Heart right ventricle (tissue), 16 donors: ENCODE measurements around the gene CAMKK2. TPM values are rescaled to one million over a fixed set of nuclear protein-coding genes. Genes with fewer than 3 reads are reported as not detected.

ENCODE experiments used
- ATAC-seq, 8 donors: fragments of 200-7000 bp; cut with Tn5 transposase; one replicate each; pipeline ENCODE4 v1.9.1; 2020; ENCODE audit warnings: mild to moderate bottlenecking in 8 of 8, moderate library complexity in 8 of 8, moderate number of reproducible peaks in 1 of 8
- DNase-seq, 2 donors: peaks; one replicate each; pipeline ENCODE4 v3.0.0-alpha.2; 2020
- H3K27ac ChIP-seq, 10 donors: fragments of 200-600 bp; sonication (generic) in 2 of 10; one replicate each; pipeline versions ENCODE4 v1.5.0 to v1.8.0; 2020 to 2022; ENCODE audit warnings: mild to moderate bottlenecking in 3 of 10
- H3K27me3 ChIP-seq, 7 donors: fragments of 200-600 bp; one replicate each; pipeline ENCODE4 v1.8.0; 2021 to 2022; ENCODE audit warnings: mild to moderate bottlenecking in 2 of 7
- H3K36me3 ChIP-seq, 9 donors: fragments of 200-600 bp; sonication (generic) in 1 of 9; one replicate each; pipeline versions ENCODE4 v1.5.0 to v1.8.0; 2020 to 2022; ENCODE audit warnings: mild to moderate bottlenecking in 2 of 9
- H3K4me1 ChIP-seq, 9 donors: fragments of 200-600 bp; sonication (generic) in 1 of 9; one replicate each; pipeline versions ENCODE4 v1.5.0 to v1.8.0; 2020 to 2022; ENCODE audit warnings: mild to moderate bottlenecking in 4 of 9
- H3K4me3 ChIP-seq, 10 donors: fragments of 200-600 bp; sonication (generic) in 2 of 10; one replicate each; pipeline versions ENCODE4 v1.5.0 to v1.8.0; 2020 to 2022; ENCODE audit warnings: mild to moderate bottlenecking in 7 of 10, moderate library complexity in 2 of 10
- H3K9me3 ChIP-seq, 11 donors: fragments of 200-600 bp in 10 of 11; sonication (generic) in 2 of 11; one replicate each; pipeline versions ENCODE4 v1.5.0 to v1.8.0; 2013 to 2022; ENCODE audit warnings: mild to moderate bottlenecking in 2 of 11, control low read depth in 1 of 11, moderate library complexity in 1 of 11
- WGBS, 2 donors: extraction: QIAGEN DNeasy Blood & Tissue Kit; methylation state at CpG; one replicate each; pipeline ENCODE4 v1.1.7; 2013; ENCODE audit warnings: inconsistent platforms in 1 of 2; 5-methylcytosine and 5-hydroxymethylcytosine counted together
- intact Hi-C, 10 donors: fragments of 100-400 bp; cut with DNase I; formaldehyde crosslinking; loops; one replicate each; pipeline versions ENCODE4 v1.11.1 to v1.14.2; 2022
- polyA plus RNA-seq, 2 donors: library from polyadenylated mRNA; stranded (reverse); fragments of 200-250 nt; gene quantifications; one replicate each; pipeline ENCODE4 v1.2.3, GENCODE V29; 2013
- total RNA-seq, 10 donors: library from RNA; stranded (reverse); fragmentation: NEBNext Ultra II Directional in 3 of 10; extraction: Animal tissue kit (Norgen Biotek cat#: 25700) in 3 of 10; gene quantifications; one replicate each; pipeline versions ENCODE4 v1.2.1 to v1.2.4, GENCODE V29; 2021 to 2023
- TF ChIP-seq, protein P1 (sequence below), 9 donors: fragments of 200-600 bp; sonication (generic) in 2 of 9; IDR thresholded peaks; one replicate each; pipeline versions ENCODE4 v1.5.0 to v1.8.0; 2021 to 2022; ENCODE audit warnings: antibody characterized with exemption in 9 of 9, mild to moderate bottlenecking in 5 of 9, moderate library complexity in 1 of 9
- donor health status: Arrhythmogenic right ventricular cardiomyopathy.
- donor health status: ischemic (EF 13 %, LVEDD 7.1; RV severe dilation, severe dysfunction).
- donor health status: healthy with polysubstance abuse.
- donor health status: DM: no; HTN: yes; CAD: no.
- donor health status: DM: no; HTN: no; CAD: no.
- donor health status: ischemic (EF 25% LVEDD 6.9; RV normal size, moderate dysfunction).
- donor health status: ischemic (EF 25% LVEDD 5.7; RV mildly dilated, moderate dysfunction).
- donor health status: healthy.
- donor health status: DM: yes; HTN: yes; CAD: no.
- donor health status: Ischemic cardiomyopathy.
- donor health status: ischemic (EF 35%, LVEDD 5.7; RV mildly dilated, moderate dysfunction).
- donor health status: nonischemic (EF 11% LVEDD 7.7; RV severe dilation, severe dysfunction).
- donor health status: DM: yes; HTN: yes; CAD: no.
- donor health status: PGD.
- donor health status: ischemic (EF 29% LVEDD 5.4; RV normal size, mild dysfunction).
- donor health status: nonischemic (EF 23%, LVEDD 6.1; RV moderate dilation, normal function).

CAMKK2 gene
- total and polyA plus RNA-seq, 12 donors = 10.8 to 19.3 (median 15.8) TPM

DNA sequence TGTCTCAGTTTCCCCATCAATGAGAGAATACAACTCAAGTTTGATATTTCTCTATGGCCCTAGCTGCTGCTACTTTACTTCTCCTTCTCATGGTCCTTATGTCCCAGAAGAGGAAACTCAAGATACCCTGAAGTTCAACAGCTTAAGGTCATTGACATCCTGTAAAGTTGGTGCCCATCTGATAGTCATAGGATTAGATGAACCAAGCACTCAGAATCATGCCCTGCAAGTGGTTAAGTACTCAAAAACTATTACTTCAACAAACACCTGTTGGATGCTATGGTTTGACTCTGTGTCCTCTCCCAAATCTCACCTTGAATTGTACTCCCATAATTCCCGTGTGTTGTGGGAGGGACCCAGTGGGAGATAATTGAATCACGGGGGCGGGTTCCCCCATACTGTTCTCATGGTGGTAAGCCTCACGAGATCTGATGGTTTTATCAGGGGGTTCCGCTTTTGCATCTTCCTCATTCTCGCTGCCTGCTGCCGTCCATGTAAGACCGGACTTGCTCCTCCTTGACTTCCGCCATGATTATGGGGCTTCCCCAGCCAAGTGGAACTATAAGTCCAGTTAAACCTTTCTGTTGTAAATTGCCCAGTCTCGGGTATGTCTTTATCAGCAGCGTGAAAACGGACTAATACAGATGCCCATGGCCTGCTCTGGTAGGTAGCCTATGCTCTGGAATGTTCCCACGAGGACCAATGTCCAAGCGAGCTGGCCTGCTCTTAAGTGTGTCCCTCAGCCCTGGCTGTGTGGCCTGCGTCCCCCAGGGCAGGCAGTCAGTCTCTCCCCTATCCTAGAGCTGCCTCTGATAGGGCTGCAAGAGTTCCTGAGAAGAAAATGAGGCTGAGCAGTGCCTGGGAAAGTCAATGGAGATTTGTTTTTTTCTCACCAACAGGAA is 18.1 kb downstream of the CAMKK2 start:
- Histone ChIP-seq H3K4me3 (no peak overlapping the region), H3K4me1 (peaks cover 15 to 55% (median 35%) of the 10 kb centered on the region in 9 donors), H3K27me3 (no peaks in the 10 kb centered on the region), H3K9me3 (no peaks in the 10 kb centered on the region), H3K36me3 (peaks cover 0 to 31% (median 0%) of the 10 kb centered on the region in 9 donors), H3K27ac (peak overlapping the region; percentile 11 to 86 (median 61))
- TF ChIP-seq, protein P1, sequence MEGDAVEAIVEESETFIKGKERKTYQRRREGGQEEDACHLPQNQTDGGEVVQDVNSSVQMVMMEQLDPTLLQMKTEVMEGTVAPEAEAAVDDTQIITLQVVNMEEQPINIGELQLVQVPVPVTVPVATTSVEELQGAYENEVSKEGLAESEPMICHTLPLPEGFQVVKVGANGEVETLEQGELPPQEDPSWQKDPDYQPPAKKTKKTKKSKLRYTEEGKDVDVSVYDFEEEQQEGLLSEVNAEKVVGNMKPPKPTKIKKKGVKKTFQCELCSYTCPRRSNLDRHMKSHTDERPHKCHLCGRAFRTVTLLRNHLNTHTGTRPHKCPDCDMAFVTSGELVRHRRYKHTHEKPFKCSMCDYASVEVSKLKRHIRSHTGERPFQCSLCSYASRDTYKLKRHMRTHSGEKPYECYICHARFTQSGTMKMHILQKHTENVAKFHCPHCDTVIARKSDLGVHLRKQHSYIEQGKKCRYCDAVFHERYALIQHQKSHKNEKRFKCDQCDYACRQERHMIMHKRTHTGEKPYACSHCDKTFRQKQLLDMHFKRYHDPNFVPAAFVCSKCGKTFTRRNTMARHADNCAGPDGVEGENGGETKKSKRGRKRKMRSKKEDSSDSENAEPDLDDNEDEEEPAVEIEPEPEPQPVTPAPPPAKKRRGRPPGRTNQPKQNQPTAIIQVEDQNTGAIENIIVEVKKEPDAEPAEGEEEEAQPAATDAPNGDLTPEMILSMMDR (IDR thresholded peaks at IDR 0.05) = no peak
- no peak for DNase-seq
- intact Hi-C loops = no loop called here
- WGBS, 2 donors = 87 to 88% methylated on average over 15 of the region's 15 CpGs
- ATAC-seq = peak in 6 of 8 donors; percentile 8 to 34 (median 24)

DNA sequence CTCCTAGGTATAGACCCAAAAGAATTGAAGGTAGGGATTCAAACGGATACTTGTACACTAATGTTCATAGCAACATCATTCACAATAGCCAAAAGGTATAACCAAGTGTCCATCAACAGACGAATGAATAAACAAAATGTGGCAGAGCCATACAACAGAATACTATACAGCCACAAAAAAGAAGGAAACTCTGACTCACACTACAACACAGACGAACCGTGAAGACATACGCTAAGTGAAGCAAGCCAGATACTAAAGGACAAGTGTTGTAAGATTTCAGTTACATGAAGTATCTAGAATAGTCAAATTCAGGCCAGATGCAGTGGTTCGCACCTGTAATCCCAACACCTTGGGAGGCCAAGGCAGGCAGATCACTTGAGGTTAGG is 19.1 kb downstream of the CAMKK2 start:
- H3K4me1 ChIP-seq = peaks cover 15 to 53% (median 27%) of the 10 kb centered on the region in 9 donors
- H3K27ac ChIP-seq = peak overlapping the region in 2 of 10 donors; percentile 5 to 86
- 93 to 98% methylated on average over 6 of the region's 6 CpGs for WGBS, 2 donors

DNA sequence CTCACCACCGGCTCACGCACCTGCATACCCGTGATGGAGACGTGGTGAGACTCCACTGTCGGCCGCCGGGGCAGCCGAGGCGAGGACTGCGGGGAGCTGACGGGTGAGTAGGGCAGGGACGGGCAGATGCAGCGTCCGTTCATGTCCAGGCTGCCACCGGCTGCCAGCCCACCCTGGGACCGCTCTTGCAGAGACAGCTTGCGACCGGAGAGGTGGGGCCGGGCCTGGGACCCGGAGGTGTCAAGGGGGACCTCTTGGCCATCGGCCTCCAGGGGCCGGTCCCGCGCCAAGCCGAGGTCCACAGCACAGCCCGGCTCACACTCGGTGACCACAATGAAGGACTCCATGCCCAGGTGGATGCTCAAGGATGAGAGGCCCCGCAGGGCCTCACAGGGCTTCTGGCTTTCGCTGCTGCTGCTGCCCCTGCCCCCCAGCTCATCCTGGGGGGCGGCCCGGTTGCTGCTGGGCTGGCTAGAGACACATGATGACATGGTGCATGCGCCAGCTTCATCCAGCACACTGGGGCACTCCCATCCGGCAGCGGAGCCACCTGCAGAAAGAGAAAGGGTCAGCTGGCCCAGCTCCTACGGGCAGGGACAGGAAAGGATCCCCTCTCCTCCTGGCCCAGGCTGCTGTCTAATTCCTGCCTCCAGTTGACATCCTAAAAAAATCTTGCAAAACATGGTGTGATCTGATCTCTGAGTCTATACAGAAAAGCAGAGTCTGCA is 22.3 kb downstream of the CAMKK2 start:
- 93 to 94% methylated on average over 34 to 35 of the region's 35 CpGs for WGBS, 2 donors
- no peak for DNase-seq
- no peak overlapping the region for H3K4me3 ChIP-seq
- peaks cover 0 to 64% (median 4%) of the 10 kb centered on the region in 9 donors for H3K36me3 ChIP-seq
- H3K27ac ChIP-seq = no peak overlapping the region
- H3K4me1 ChIP-seq = peaks cover 7 to 31% (median 11%) of the 10 kb centered on the region in 9 donors
- H3K27me3 ChIP-seq = no peaks in the 10 kb centered on the region
- TF ChIP-seq, protein P1 (IDR thresholded peaks at IDR 0.05) = no peak
- intact Hi-C loops = no loop called here
- no peaks in the 10 kb centered on the region for H3K9me3 ChIP-seq
- ATAC-seq = peak in 1 of 8 donors; percentile 22

More for the DNA sequence above, 19.1 kb downstream of the CAMKK2 start:
- no peaks in the 10 kb centered on the region for H3K9me3 ChIP-seq
- TF ChIP-seq, protein P1 (IDR thresholded peaks at IDR 0.05) = no peak
- peaks cover 0 to 34% (median 0%) of the 10 kb centered on the region in 9 donors for H3K36me3 ChIP-seq
- no peak for ATAC-seq
- intact Hi-C loops = no loop called here
- DNase-seq = no peak
- no peak overlapping the region for H3K4me3 ChIP-seq
- H3K27me3 ChIP-seq = no peaks in the 10 kb centered on the region

DNA sequence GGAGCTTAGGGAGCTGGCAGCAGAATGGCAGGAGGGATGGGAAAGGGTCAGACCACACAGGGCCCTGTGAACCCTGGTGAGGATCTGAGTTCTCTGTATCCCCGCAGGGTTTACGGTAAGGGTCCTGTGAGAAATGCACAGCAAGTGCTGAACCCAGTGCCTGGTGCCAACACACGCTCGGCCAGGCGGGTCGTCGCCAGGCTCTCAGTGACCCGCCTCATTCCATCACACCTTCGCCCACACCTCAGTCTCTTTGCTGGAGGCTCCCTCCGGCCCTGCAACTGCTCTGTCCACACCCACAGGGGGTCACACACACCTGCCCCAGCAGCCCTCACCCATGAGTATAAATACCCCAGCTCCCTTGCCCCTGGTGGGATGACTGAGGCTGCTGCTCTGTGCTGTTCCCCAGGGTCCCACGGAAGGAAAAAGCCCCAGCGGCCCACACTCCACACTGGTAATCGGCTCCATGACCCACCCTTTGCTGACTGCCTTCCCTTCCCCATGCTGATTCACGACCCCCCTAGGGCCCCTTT is 23.1 kb downstream of the CAMKK2 start:
- TF ChIP-seq, protein P1 (IDR thresholded peaks at IDR 0.05) = no peak
- Histone ChIP-seq H3K27me3 (no peaks in the 10 kb centered on the region), H3K27ac (no peak overlapping the region), H3K9me3 (no peaks in the 10 kb centered on the region), H3K4me1 (peaks cover 0 to 23% (median 3%) of the 10 kb centered on the region in 9 donors), H3K4me3 (no peak overlapping the region), H3K36me3 (peaks cover 0 to 71% (median 11%) of the 10 kb centered on the region in 9 donors)
- intact Hi-C loops = no loop called here
- WGBS, 2 donors = 96 to 98% methylated on average over 14 of the region's 14 CpGs
- no peak for DNase-seq
- ATAC-seq = peak in 1 of 8 donors; percentile 39
